GM19238 (cell line): ENCODE measurements around the gene KCNK17.

ENCODE experiments used
- DNase-seq: peaks from one replicate; pipeline ENCODE4 v3.0.0; 2011; ENCODE audit warnings: low spot score; ENCODE audit not compliant: insufficient read length

KCNK17 gene

DNA sequence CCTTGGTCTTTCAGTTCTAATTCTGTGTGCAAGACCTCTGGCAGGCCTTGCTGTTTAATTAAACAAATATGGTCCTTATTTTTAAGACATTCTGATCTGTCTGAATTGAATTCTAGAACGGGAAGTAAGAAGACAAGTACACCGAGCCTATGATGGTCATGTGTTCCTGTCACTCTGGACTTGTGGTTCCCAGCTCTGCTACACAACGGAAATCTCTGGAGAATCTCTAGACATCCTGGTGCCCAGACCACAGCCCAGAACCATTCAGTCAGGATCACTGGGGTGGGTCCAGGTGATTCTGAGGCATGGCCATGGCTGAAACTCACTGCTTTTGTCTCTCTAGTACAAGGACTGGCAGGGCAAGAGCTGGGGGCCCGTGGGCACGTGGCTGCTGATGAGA lies 24.2 kb upstream of the KCNK17 start:
- DNase-seq: no peak

DNA sequence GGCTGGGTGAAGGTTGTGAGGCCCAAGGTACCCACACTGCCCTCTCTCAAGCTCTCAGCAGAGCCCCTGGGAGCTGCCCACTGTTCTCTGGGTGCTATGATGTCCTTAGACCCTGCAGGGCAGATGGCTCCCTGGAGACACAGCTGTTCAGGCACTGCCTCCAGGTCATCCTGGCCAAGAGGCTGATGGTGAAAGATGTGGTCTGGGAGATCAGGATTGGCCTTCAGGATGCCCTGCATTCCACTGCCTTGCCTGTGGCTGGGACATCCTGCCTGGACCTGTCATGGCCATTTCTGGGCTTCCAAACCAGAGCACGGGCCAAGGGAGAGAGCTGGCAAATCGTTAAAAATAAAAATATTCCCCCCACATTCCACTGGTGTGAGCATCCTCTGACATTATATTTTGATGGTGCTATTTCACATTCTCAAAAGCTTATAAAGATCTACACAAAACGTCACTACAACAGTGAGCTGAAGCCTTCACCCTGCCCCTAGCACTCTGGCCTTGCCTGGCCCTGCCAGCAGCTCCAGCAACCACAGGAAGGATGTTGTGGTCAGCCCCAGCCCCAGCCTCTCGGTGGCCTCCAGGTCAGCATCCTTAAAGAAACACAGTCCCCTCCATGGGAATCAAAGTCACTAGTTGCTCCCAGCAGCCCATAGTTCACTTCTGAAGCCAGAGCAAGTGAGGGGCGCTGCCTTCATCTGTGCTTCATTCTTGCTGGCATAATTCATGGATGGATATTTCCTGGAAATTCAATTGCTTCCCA lies 21.7 kb upstream of the KCNK17 start:
- DNase-seq: peak; percentile 44

DNA sequence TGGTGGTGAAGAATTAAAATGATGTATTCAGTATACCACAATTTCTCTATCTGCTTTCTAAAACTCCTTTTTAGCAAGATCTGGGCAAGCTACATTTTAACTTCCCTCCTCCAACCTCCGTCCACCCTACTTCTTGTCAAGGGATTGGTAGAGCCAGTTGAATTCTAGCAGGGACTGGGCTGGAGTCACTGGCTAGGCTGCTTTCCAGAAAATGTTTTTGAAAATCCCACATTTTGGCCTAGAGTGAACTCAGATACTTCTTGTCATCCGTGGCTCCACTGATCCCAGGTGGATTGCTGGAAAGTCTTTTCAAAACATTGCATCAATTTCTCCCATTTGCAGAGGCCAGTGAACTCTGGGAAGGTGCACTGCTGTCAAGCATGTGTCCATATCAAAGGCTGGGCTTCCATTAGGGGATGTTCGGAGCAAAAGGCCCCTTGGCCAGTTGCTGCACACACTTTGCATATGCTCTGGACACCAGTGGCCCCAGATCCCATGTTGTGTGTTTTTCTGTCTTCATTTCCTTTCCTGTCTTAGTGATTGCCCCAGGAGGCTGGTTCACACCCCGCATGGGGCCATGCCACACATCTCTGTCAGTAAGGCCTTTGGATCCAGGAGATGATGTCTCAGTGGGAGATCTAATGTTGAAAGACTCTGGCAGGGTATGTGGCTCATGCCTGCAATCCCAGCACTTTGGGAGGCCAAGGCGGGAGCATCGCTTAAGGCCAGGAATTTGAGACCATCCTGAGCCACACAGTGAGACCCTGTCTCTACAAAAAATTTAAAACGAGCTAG lies 19.6 kb upstream of the KCNK17 start:
- no peak for DNase-seq

DNA sequence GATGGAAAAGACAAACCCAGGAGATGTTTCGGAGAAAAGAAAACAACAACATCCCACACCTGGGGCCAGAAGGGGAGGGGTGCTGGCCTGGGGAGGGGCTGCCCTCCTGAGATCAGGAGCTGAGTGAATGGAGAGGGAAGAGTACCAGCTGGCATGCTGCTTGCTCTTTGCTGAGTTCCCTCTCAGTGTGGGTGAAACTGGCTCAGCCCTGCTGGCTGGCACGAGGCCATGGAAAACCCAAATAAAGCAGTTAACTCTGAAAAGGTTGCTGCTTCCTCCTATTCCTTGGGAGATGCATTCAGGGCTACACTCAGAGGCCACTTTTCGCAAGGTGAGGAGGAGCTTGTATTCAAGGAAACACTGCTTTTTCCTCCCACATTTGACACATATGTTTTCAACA lies 16.3 kb upstream of the KCNK17 start:
- no peak for DNase-seq

- DNase-seq: peak; percentile 55
These were observed 15.8 kb upstream of the KCNK17 start for GRCh38 chr6:39330057-39330456.

DNA sequence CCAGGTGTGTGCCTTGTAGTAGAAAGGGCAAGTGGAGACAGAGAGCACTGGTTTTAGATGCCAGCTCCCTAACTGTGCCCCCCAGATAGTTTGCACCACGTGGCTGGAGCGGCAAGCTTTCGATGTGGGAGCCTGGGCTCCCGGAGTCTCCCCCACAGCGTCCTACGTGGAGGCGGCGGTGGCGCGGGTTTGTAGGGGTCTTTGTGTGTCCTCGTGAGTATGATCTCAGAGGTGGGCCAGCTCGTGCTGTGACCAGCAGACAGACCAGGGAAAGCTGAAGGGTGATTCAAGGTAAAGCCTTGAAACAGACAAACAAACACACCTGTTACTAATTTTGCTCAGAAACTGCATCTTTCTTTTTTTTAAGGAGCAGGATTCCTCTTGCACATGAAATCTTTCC lies 13.8 kb upstream of the KCNK17 start:
- DNase-seq: no peak

- DNase-seq: no peak
These were observed 13.3 kb upstream of the KCNK17 start for GRCh38 chr6:39327507-39327906.

- no peak for DNase-seq
These were observed 8.2 kb upstream of the KCNK17 start, which contains the start of gene KCNK16 for GRCh38 chr6:39322306-39322850. KCNK16 (minus strand) TSS chr6:39322702; CDS start chr6:39322540, 162 bp downstream.

- DNase-seq: no peak
These were observed 7.5 kb upstream of the KCNK17 start for GRCh38 chr6:39321761-39322160.

- DNase-seq: no peak
These were observed 6.3 kb upstream of the KCNK17 start for GRCh38 chr6:39320363-39320984.

DNA sequence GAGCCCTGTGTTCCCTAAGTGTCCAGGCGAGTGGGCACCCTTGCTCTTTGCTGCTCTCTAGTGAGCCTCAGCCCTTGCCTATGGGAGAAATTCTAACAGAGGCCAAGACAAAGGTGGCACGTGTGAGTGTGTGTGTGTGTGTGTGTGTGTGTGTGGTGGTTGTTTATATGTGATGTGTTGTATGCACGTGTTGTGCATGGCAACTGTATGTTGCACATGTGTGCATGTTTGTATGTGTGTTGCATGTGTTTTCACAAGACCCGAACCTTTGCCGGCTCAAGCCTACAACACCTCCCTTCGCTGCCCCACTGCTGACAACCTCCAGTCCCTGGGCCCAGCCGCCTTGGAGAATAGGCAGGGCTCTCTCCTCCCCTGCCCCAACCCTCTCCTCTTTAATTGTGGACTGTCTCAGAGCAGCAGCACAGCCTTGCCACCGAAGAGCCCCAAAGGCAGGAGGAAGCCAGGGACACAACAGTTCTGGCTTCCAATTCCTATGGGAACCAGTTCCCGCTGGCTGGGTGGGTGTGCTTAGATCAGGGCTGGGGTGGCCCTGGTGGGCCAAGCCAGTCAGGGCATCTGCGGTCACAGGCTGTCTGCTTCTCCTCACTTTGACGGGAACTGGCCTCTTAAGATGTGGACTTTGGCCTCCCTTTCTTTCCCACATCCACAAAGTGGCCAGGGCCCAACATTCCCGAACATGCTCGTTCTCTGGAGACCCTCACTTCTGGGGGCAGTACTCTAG lies 5.6 kb upstream of the KCNK17 start:
- no peak for DNase-seq

- no peak for DNase-seq
These were observed 3.0 kb upstream of the KCNK17 start for GRCh38 chr6:39317256-39317655.

DNA sequence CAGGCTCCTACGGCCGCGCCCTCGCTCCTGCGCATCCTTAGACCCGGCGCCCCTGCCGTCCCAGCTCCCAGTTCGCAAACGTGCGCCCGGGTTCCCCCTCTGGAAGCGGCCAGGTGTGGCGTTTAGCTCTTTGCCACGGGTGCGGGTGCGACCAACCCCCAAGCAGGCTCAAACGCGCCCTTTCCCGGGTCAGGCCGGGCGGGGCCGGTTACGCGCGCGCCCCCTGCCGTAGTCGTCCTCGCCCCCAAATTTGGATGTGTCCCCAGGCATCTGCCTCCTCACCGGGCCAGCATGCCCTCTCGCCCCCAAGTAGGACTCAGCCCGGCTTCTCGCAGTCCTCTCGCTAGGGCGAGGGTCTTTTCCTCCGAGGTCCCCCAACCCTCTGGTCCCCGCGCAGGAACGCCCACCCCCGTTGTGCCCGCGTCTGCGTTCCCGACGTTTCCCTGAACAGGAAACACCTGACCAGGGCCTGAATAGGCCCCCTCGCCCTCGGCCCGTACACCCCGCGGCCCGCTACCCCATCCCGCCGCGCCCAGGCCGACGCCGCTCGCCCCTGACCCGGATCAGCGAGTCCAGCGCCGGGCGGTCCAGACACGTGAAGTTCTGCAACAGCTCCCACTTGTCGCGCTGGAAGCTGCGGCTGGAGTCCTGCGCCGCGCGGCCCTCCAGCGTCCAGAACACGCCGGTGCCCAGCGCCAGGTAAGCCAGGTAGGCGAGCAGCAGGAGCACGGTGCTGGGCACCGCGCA lies 520 bp downstream of the KCNK17 start:
- no peak for DNase-seq

DNA sequence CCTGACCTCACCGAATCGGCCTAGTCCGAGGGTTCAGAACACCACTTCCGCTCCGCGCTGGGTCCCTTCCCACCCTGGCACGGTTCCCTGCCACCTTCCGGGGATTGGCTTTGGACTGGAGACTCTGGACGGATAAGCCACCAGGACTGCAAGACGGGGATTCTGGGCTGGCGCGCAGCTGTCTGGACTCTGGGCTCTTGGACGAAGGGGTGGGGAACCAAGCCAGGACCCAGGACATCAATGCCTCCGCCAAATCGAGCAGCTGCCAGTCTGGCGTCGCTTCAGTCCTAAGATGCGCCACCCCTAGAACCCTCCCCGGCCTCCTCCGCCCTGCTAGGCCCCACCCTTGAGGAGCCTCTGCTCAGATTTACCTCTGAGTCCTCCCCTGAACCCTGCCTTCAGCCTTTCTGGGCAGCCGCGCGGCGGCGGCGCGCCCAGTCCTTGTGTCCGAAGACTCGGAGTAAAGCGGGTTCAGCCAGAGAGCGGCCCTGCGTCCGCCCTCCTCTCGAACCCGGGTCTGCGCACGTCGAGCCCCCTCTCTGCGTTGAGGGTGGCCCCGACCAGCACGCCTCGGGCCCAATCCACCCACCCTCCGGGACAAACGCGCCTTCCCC lies 1.2 kb downstream of the KCNK17 start:
- DNase-seq: no peak

- no peak for DNase-seq
These were observed 3.7 kb downstream of the KCNK17 start for GRCh38 chr6:39310542-39310941.

DNA sequence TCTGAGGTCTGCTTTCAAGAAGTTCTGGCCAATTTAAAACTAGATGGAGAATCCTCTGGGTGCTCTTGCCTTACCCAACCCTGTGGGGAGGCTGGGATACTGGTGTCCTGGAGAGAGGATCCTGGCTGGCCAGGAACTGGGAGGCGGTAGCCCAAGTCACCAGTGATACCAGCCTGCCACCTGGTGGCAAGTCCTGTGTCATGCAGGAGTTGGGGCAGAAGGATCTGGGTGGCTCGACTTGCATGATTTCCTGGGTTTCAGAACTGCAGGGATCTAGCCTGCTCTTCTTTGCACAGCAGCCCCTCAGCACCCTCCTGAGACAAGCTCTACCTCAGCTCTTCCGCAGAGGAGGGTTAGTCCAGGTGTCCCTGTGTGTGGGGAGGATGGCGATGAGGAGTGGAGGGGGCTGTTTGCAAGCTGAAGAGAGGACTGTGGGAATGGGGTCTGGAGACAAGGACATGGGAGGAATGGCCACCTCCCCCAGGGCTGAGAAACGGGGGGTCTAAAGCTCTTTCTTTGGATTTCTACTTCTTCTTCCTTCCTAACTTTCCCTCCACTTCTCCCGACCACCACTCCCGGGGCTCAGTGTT lies 4.2 kb downstream of the KCNK17 start:
- DNase-seq: peak; percentile 69

DNA sequence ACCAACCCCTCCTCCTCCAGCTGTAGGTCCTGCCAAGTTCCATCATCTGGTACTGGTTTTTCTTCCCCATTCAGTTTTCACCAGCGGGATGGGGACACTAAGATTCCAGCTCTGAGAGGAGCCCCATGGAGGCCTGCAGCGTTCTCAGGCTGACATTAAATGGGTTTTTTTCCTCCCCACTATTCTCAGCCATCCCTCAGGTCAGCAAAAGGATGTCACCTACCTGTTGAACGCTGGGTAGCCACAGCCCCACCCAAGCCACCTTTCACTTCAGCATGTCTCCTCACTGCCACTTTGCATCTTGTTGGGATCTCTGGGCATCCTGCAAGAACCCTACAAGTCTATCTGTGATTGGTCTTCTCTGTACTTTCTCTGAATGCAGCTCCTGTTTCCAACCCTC lies 6.8 kb downstream of the KCNK17 start:
- no peak for DNase-seq

GRCh38 chr6:39304951-39305350 lies 9.3 kb downstream of the KCNK17 start:
- no peak for DNase-seq

DNA sequence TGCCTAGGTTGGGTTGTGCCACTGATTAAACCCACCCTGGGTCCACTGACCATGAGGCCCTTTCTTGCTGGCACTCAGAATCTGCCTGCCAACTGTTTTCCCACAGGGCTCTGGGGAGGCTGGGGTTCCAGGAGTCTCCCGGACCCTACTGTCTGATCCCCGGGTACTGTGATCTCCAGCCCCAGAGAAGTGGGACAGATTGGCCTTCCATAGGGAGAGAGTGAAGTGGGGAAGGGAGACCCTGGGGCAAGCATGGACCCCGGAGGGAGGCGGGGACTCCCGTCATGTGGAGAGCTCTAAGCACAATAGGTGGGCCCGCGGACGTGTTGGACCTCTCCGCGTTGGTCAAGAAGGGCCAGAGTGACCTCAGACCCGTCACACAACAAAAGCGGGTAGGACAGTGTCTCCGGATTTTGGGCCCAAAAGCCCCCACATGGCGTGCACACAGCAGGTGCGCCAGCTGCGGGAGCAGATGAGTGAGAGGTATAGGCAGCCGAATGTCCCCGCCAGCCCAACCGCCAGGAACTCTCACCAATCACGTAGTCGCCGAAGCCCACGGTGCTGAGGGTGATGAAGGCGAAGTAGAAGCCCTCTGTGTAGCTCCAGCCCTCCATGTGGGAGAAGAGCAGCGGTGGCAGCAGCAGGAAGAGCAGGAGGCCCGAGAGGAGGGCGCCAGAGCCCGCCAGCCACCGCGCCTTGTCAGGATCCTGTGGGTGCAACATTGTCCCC lies 10.6 kb downstream of the KCNK17 start:
- DNase-seq: no peak
